WTC11 (cell line): ENCODE measurements around the gene TSPAN1. TPM values are rescaled to one million over a fixed set of nuclear protein-coding genes. Genes with fewer than 3 reads are reported as not detected.

Experiments used
- ATAC-seq: fragments of 200-7000 bp; cut with Tn5 transposase; 2 replicates; pipeline ENCODE4 v1.10.0; 2021; ENCODE audit warnings: mild to moderate bottlenecking, moderate library complexity
- CTCF ChIA-PET: fragments of 300-600 bp; sonication (Branson Sonifier 250); formaldehyde crosslinking; loops from one replicate; lab custom pipeline; 2021; ENCODE audit warnings: antibody characterized with exemption; lab: Charles Lee
- POLR2A ChIA-PET: fragments of 350-600 bp; sonication (Branson Sonifier 250); formaldehyde crosslinking; loops from one replicate; lab custom pipeline; 2021; ENCODE audit warnings: antibody characterized with exemption; lab: Charles Lee
- DNase-seq: peaks from one replicate; pipeline ENCODE4 v3.0.0; 2021; ENCODE audit warnings: low spot score
- H3K27ac Mint-ChIP-seq: 2 replicates; pipeline ENCODE4 v1.8.0; 2021; ENCODE audit warnings: mixed read lengths
- H3K27me3 Mint-ChIP-seq: 2 replicates; pipeline ENCODE4 v1.8.0; 2021; ENCODE audit warnings: low read depth, mild to moderate bottlenecking, moderate library complexity, mixed read lengths
- H3K36me3 Mint-ChIP-seq: 2 replicates; pipeline ENCODE4 v1.8.0; 2021; ENCODE audit warnings: mixed read lengths
- H3K4me1 Mint-ChIP-seq: 2 replicates; pipeline ENCODE4 v1.8.0; 2022; ENCODE audit warnings: mixed read lengths
- H3K4me3 Mint-ChIP-seq: 2 replicates; pipeline ENCODE4 v1.8.0; 2021; ENCODE audit warnings: mild to moderate bottlenecking, moderate library complexity, mixed read lengths
- H3K9me3 Mint-ChIP-seq: 2 replicates; pipeline ENCODE4 v1.8.0; 2021; ENCODE audit warnings: mixed read lengths
- ATF1 ChIP-seq: sonication (generic); formaldehyde crosslinking; IDR thresholded peaks from 2 replicates; pipeline ENCODE4 v1.8.1; 2023; ENCODE audit warnings: mild to moderate bottlenecking, moderate library complexity, missing genetic modification reagents
- E2F1 ChIP-seq: sonication (generic); formaldehyde crosslinking; IDR thresholded peaks from 2 replicates; pipeline ENCODE4 v1.8.0; 2022; ENCODE audit warnings: mild to moderate bottlenecking, missing genetic modification reagents
- ESRRA ChIP-seq: sonication (generic); formaldehyde crosslinking; IDR thresholded peaks from 2 replicates; pipeline ENCODE4 v1.8.1; 2022; ENCODE audit warnings: mild to moderate bottlenecking, missing genetic modification reagents, borderline replicate concordance
- FOXK1 ChIP-seq: sonication (generic); formaldehyde crosslinking; IDR thresholded peaks from 2 replicates; pipeline ENCODE4 v1.8.0; 2022; ENCODE audit warnings: mild to moderate bottlenecking, moderate library complexity, missing genetic modification reagents
- KAT7 ChIP-seq: sonication (generic); formaldehyde crosslinking; IDR thresholded peaks from 2 replicates; pipeline ENCODE4 v1.8.1; 2023; ENCODE audit warnings: missing genetic modification reagents, mild to moderate bottlenecking, borderline replicate concordance
- MAX ChIP-seq: sonication (generic); formaldehyde crosslinking; IDR thresholded peaks from 2 replicates; pipeline ENCODE4 v1.8.0; 2022; ENCODE audit warnings: mild to moderate bottlenecking, missing genetic modification reagents
- MXD4 ChIP-seq: fragments of 250-450 bp; sonication (Bioruptor Pico); IDR thresholded peaks from 2 replicates; pipeline ENCODE4 v1.8.0; 2021; ENCODE audit warnings: mild to moderate bottlenecking, moderate library complexity, borderline replicate concordance
- NR2C2 ChIP-seq: sonication (generic); formaldehyde crosslinking; IDR thresholded peaks from 2 replicates; pipeline ENCODE4 v1.8.0; 2022; ENCODE audit warnings: mild to moderate bottlenecking, missing genetic modification reagents
- PRRX2 ChIP-seq: fragments of 250-450 bp; sonication (Bioruptor Pico); IDR thresholded peaks from 2 replicates; pipeline ENCODE4 v1.8.0; 2021; ENCODE audit warnings: mild to moderate bottlenecking
- RORB ChIP-seq: fragments of 250-450 bp; sonication (Bioruptor Pico); IDR thresholded peaks from 2 replicates; pipeline ENCODE4 v1.9.0; 2021; ENCODE audit warnings: mild to moderate bottlenecking
- ZNF317 ChIP-seq: sonication (generic); formaldehyde crosslinking; IDR thresholded peaks from 2 replicates; pipeline ENCODE4 v1.8.1; 2023; ENCODE audit warnings: low read depth, mild to moderate bottlenecking, moderate library complexity, missing genetic modification reagents, borderline replicate concordance
- ZNF532 ChIP-seq: fragments of 250-450 bp; sonication (Bioruptor Pico); IDR thresholded peaks from 2 replicates; pipeline ENCODE4 v1.9.0; 2021; ENCODE audit warnings: mild to moderate bottlenecking, borderline replicate concordance
- total RNA-seq: library from RNA; stranded (reverse); gene quantifications from 3 replicates; pipeline ENCODE4 v1.2.3, GENCODE V29; 2021
- TF ChIP-seq, protein P1 (sequence below): sonication (generic); formaldehyde crosslinking; IDR thresholded peaks from 2 replicates; pipeline ENCODE4 v1.8.1; 2023; ENCODE audit warnings: mild to moderate bottlenecking, missing genetic modification reagents, borderline replicate concordance
- TF ChIP-seq, protein P2 (sequence below): sonication (generic); formaldehyde crosslinking; IDR thresholded peaks from 2 replicates; pipeline ENCODE4 v1.8.0; 2022; ENCODE audit warnings: missing genetic modification reagents
- TF ChIP-seq, protein P3 (sequence below): sonication (generic); formaldehyde crosslinking; conservative IDR thresholded peaks from 2 replicates; pipeline ENCODE4 v1.8.1; 2022; ENCODE audit warnings: mild to moderate bottlenecking, missing genetic modification reagents

The TSPAN1 gene
- total RNA-seq, 1 experiment from 2014 or later = 0.50 TPM

- TF ChIP-seq, protein P1, sequence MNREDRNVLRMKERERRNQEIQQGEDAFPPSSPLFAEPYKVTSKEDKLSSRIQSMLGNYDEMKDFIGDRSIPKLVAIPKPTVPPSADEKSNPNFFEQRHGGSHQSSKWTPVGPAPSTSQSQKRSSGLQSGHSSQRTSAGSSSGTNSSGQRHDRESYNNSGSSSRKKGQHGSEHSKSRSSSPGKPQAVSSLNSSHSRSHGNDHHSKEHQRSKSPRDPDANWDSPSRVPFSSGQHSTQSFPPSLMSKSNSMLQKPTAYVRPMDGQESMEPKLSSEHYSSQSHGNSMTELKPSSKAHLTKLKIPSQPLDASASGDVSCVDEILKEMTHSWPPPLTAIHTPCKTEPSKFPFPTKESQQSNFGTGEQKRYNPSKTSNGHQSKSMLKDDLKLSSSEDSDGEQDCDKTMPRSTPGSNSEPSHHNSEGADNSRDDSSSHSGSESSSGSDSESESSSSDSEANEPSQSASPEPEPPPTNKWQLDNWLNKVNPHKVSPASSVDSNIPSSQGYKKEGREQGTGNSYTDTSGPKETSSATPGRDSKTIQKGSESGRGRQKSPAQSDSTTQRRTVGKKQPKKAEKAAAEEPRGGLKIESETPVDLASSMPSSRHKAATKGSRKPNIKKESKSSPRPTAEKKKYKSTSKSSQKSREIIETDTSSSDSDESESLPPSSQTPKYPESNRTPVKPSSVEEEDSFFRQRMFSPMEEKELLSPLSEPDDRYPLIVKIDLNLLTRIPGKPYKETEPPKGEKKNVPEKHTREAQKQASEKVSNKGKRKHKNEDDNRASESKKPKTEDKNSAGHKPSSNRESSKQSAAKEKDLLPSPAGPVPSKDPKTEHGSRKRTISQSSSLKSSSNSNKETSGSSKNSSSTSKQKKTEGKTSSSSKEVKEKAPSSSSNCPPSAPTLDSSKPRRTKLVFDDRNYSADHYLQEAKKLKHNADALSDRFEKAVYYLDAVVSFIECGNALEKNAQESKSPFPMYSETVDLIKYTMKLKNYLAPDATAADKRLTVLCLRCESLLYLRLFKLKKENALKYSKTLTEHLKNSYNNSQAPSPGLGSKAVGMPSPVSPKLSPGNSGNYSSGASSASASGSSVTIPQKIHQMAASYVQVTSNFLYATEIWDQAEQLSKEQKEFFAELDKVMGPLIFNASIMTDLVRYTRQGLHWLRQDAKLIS (CRISPR knock-in tag) = no peak
- TF ChIP-seq, protein P2, sequence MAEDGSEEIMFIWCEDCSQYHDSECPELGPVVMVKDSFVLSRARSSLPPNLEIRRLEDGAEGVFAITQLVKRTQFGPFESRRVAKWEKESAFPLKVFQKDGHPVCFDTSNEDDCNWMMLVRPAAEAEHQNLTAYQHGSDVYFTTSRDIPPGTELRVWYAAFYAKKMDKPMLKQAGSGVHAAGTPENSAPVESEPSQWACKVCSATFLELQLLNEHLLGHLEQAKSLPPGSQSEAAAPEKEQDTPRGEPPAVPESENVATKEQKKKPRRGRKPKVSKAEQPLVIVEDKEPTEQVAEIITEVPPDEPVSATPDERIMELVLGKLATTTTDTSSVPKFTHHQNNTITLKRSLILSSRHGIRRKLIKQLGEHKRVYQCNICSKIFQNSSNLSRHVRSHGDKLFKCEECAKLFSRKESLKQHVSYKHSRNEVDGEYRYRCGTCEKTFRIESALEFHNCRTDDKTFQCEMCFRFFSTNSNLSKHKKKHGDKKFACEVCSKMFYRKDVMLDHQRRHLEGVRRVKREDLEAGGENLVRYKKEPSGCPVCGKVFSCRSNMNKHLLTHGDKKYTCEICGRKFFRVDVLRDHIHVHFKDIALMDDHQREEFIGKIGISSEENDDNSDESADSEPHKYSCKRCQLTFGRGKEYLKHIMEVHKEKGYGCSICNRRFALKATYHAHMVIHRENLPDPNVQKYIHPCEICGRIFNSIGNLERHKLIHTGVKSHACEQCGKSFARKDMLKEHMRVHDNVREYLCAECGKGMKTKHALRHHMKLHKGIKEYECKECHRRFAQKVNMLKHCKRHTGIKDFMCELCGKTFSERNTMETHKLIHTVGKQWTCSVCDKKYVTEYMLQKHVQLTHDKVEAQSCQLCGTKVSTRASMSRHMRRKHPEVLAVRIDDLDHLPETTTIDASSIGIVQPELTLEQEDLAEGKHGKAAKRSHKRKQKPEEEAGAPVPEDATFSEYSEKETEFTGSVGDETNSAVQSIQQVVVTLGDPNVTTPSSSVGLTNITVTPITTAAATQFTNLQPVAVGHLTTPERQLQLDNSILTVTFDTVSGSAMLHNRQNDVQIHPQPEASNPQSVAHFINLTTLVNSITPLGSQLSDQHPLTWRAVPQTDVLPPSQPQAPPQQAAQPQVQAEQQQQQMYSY (CRISPR knock-in tag) = no peak
- TF ChIP-seq, protein P3, sequence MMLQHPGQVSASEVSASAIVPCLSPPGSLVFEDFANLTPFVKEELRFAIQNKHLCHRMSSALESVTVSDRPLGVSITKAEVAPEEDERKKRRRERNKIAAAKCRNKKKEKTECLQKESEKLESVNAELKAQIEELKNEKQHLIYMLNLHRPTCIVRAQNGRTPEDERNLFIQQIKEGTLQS (CRISPR knock-in tag) = no peak
Observed at GRCh38 chr1:46220808-46221207, 45.9 kb downstream of the TSPAN1 start (continued).

DNA sequence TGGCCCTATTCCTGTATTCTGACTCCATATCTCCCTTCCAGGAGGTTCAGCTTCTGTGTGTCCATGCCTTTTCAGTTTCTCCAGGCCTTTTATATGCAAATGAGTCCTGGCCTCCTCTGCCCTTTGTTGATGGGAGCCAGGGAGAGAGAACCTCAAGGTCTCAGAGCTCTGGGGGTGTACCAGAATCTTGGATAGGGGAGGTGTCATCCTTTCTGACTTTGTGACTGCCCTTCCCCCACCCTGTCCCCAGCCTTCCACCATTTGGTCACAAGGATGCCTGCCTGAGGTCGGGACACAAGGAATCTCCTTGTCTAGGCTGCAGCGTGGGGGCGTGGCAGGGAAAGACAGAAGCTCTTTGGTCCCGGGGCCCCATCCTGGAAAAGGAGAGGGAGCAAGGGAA, 46.9 kb downstream of the TSPAN1 start:
- no peak for TF ChIP-seq MAX
- no peak for TF ChIP-seq RORB (CRISPR knock-in tag)
- TF ChIP-seq ZNF532 (CRISPR knock-in tag) = no peak
- TF ChIP-seq NR2C2 (CRISPR knock-in tag) = no peak
- no peak for TF ChIP-seq KAT7
- no peak for TF ChIP-seq ZNF317 (CRISPR knock-in tag)
- TF ChIP-seq E2F1 (CRISPR knock-in tag) = no peak
- TF ChIP-seq, protein P1 (CRISPR knock-in tag) = no peak
- no peak for TF ChIP-seq FOXK1 (CRISPR knock-in tag)
- no peak for TF ChIP-seq ESRRA
- no peak for TF ChIP-seq MXD4 (CRISPR knock-in tag)
- TF ChIP-seq PRRX2 (CRISPR knock-in tag) = no peak
- no peak for TF ChIP-seq ATF1 (CRISPR knock-in tag)
- Mint-ChIP-seq H3K9me3 (no peaks in the 10 kb centered on the region), H3K36me3 (no peaks in the 10 kb centered on the region), H3K4me3 (no peak overlapping the region), H3K27ac (0 out of 2 replicates have a peak overlapping the region, but pooled peaks have one; percentile 71), H3K4me1 (peaks cover 33% of the 10 kb centered on the region), H3K27me3 (no peaks in the 10 kb centered on the region)
- ATAC-seq (peak; percentile 23), DNase-seq (peak; percentile 48)
- ChIA-PET POLR2A (interaction anchor here (1.3 kb wide), 1 partner anchor 19 kb away, joined by 5 read pairs; the partner anchor contains the start of gene LURAP1), CTCF (interaction anchor here (0.8 to 6.6 kb wide), 10 partner anchors 9 to 186 kb away, joined by 3 to 55 read pairs (median 5); partner anchors contain the start of genes LURAP1, NSUN4, P3R3URF and PIK3R3)
